Activated T-cell treated with anti-CD3 and anti-CD28 coated beads, Interleukin-2, amount 50 U/mL, for 72 hours (primary cell): ENCODE results near the gene BTBD1. TPM values are rescaled to one million over a fixed set of nuclear protein-coding genes. Genes with fewer than 3 reads are reported as not detected.

Source experiments
- ATAC-seq, 2 donors: fragments of 150-1000 bp; cut with Tn5 transposase; replicated peaks in 1 of 2; 2 replicates each; pipeline ENCODE4 v1.10.0; 2021; ENCODE audit warnings: moderate library complexity in 2 of 2, mild to moderate bottlenecking in 1 of 2
- DNase-seq, 2 donors: peaks; one replicate each; pipeline ENCODE4 v3.0.0; 2021 to 2022; ENCODE audit warnings: mixed read lengths in 1 of 2
- H3K27ac Mint-ChIP-seq: one replicate; pipeline ENCODE4 v1.8.0; 2022; ENCODE audit warnings: mild to moderate bottlenecking, moderate library complexity, mixed read lengths
- H3K27me3 Mint-ChIP-seq: one replicate; pipeline ENCODE4 v1.8.0; 2022; ENCODE audit warnings: low read depth, mixed read lengths
- H3K36me3 Mint-ChIP-seq, 2 donors: one replicate each; pipeline ENCODE4 v1.8.0; 2022; ENCODE audit warnings: mixed read lengths in 2 of 2, mild to moderate bottlenecking in 1 of 2; ENCODE audit not compliant: insufficient read depth in 2 of 2
- H3K4me1 Mint-ChIP-seq: one replicate; pipeline ENCODE4 v1.8.0; 2022; ENCODE audit warnings: low read depth, mixed read lengths
- H3K4me3 Mint-ChIP-seq, 2 donors: one replicate each; pipeline ENCODE4 v1.8.0; 2022; ENCODE audit warnings: mild to moderate bottlenecking in 2 of 2, mixed read lengths in 2 of 2, moderate library complexity in 2 of 2
- H3K9me3 Mint-ChIP-seq, 2 donors: one replicate each; pipeline ENCODE4 v1.8.0; 2022; ENCODE audit warnings: mixed read lengths in 2 of 2
- total RNA-seq, 2 donors: library from RNA; stranded (reverse); gene quantifications; one replicate each; pipeline ENCODE4 v1.2.3, GENCODE V29; 2022

Gene BTBD1
- total RNA-seq, 2 donors from 2014 or later: 65.0 to 65.7 TPM

DNA sequence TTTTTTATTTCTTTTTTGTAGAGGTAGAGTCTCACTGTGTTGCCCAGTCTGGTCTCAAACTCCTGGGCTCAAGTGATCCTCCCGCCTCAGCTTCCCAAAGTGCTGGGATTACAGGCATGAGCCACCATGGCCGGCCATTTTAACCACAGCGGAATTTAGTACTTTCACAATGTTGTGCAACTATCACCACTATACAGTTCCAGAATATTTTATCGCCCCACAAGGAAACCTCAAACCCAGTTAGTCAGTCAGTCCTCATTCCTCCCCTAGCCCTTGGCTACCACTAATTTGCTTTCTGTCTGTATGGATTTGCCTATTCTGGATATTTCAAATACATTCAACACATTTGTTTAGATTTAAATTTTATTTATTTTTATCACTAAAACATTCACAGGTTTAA is 99.0 kb downstream of the BTBD1 start:
- Mint-ChIP-seq H3K4me1 (peaks cover 17% of the 10 kb centered on the region), H3K27ac (no peak overlapping the region), H3K9me3 (no peaks in the 10 kb centered on the region)

DNA sequence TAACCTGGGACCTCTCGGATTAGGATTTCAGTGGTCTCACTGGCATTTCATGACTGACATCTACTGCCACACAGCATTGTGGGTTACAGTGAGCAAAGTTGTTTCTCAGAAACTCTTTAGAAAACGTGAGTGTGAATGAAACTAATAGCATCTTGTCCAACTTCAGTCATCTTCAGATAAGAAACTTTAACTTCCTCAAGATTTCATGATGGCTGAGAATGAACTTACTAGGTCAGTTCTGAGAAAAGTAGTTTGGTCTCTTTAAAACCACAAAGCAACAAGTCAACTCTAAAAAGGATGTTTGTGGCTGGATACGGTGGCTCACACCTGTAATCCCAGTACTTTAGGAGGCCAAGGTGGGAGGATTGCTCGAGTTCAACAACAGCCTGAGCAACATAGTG is 100.4 kb downstream of the BTBD1 start:
- Mint-ChIP-seq H3K4me3 (no peak overlapping the region), H3K4me1 (peaks cover 17% of the 10 kb centered on the region), H3K9me3 (no peaks in the 10 kb centered on the region), H3K36me3 (no peaks in the 10 kb centered on the region), H3K27me3 (peaks cover 8% of the 10 kb centered on the region), H3K27ac (peak overlapping the region; percentile 23)
- ATAC-seq (peak; percentile 92 to 94), DNase-seq (peak; percentile 48 to 55)

More for the DNA sequence above, 99.0 kb downstream of the BTBD1 start:
- DNase-seq (no peak), ATAC-seq (no peak)
- Mint-ChIP-seq H3K36me3 (no peaks in the 10 kb centered on the region), H3K4me3 (no peak overlapping the region), H3K27me3 (peaks cover 8% of the 10 kb centered on the region)

Other genes with a start within 250 kb of the BTBD1 start
- 10 to 100 TPM in 1 of 2 donors, 1 to 10 TPM in 1; 9.6 to 10.9 TPM for gene HOMER2, start 114.5 kb downstream of the BTBD1 start, total RNA-seq
- gene RAMAC, start 81.0 kb downstream of the BTBD1 start, total RNA-seq: 10 to 100 TPM; 14.0 to 16.0 TPM
- 10 to 100 TPM; 31.5 to 40.8 TPM for gene C15orf40, start 55.6 kb downstream of the BTBD1 start, total RNA-seq
- gene TM6SF1, start 40.4 kb upstream of the BTBD1 start, total RNA-seq: 10 to 100 TPM; 25.1 to 31.8 TPM
- gene HDGFL3, start 140.6 kb upstream of the BTBD1 start, total RNA-seq: 10 to 100 TPM; 22.8 to 58.2 TPM
- not detected for gene BNC1, start 217.4 kb upstream of the BTBD1 start, total RNA-seq